BLaER1 (cell line): ENCODE data around the gene MAGI1.
A peak's percentile ranks its signal among the peaks of the same experiment; 100 is the strongest.

Source experiments
- H3K27ac ChIP-seq: shearing (Covaris generic); formaldehyde crosslinking; 2 replicates; pipeline ENCODE4 v1.8.1; 2022
- H3K27me3 ChIP-seq: shearing (Covaris generic); formaldehyde crosslinking; 2 replicates; pipeline ENCODE4 v1.8.1; 2022
- H3K36me3 ChIP-seq: shearing (Covaris generic); formaldehyde crosslinking; 2 replicates; pipeline ENCODE4 v1.8.1; 2022
- H3K4me1 ChIP-seq: shearing (Covaris generic); formaldehyde crosslinking; 2 replicates; pipeline ENCODE4 v1.8.1; 2022
- H3K4me2 ChIP-seq: shearing (Covaris generic); formaldehyde crosslinking; 2 replicates; pipeline ENCODE4 v1.8.1; 2022
- H3K4me3 ChIP-seq: shearing (Covaris generic); formaldehyde crosslinking; 2 replicates; pipeline ENCODE4 v1.8.1; 2022
- H3K9ac ChIP-seq: shearing (Covaris generic); formaldehyde crosslinking; 2 replicates; pipeline ENCODE4 v1.8.1; 2022
- H3K9me3 ChIP-seq: shearing (Covaris generic); formaldehyde crosslinking; 2 replicates; pipeline ENCODE4 v1.8.1; 2022
- H4K20me1 ChIP-seq: shearing (Covaris generic); formaldehyde crosslinking; 2 replicates; pipeline ENCODE4 v1.8.1; 2022
- Cebpa-rat ChIP-seq: shearing (Covaris generic); IDR thresholded peaks from 2 replicates; pipeline ENCODE4 v1.8.1; 2022

MAGI1 gene

DNA sequence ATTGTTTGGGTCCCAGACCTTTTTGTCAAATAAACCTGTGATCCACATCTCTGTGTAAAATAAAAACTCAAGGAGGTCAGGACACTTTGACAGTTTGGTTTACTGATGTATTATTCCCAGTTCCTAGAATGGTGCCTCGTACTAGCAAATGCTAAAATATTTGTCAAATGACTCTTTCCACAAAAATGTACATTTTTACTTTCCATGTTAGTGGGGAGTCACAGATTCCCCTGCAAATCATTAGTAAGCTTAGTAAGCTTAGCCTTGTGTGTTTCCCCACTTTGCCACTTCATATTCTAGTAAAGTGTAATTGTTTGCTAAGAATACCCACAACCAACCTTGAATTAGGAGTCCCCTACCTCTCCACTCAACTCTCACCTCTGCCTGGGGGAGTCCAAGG is 2.4 kb upstream of the MAGI1 start:
- H3K4me1 ChIP-seq = peaks cover 23% of the 10 kb centered on the region
- H3K36me3 ChIP-seq = no peaks in the 10 kb centered on the region
- H3K9ac ChIP-seq = no peak overlapping the region
- no peaks in the 10 kb centered on the region for H3K9me3 ChIP-seq
- no peak overlapping the region for H3K4me3 ChIP-seq
- peaks cover 9% of the 10 kb centered on the region; the same call in 1 of the 2 replicates for H4K20me1 ChIP-seq
- H3K27me3 ChIP-seq = peaks cover 8% of the 10 kb centered on the region
- no peak for TF ChIP-seq Cebpa-rat
- H3K4me2 ChIP-seq = no peak overlapping the region
- no peak overlapping the region for H3K27ac ChIP-seq

GRCh38 chr3:66039590-66039887 is 821 bp upstream of the MAGI1 start:
- Histone ChIP-seq H3K4me1 (peaks cover 35% of the 10 kb centered on the region), H3K9ac (peak overlapping the region; percentile 88), H3K9me3 (no peaks in the 10 kb centered on the region), H3K27ac (0 out of 2 replicates have a peak overlapping the region, but pooled peaks have one; percentile 50), H4K20me1 (peaks cover 14% of the 10 kb centered on the region; the same call in 1 of the 2 replicates), H3K4me2 (peak overlapping the region; percentile 77), H3K36me3 (no peaks in the 10 kb centered on the region), H3K4me3 (peak overlapping the region; percentile 83), H3K27me3 (peaks cover 8% of the 10 kb centered on the region)
- TF ChIP-seq Cebpa-rat = no peak

DNA sequence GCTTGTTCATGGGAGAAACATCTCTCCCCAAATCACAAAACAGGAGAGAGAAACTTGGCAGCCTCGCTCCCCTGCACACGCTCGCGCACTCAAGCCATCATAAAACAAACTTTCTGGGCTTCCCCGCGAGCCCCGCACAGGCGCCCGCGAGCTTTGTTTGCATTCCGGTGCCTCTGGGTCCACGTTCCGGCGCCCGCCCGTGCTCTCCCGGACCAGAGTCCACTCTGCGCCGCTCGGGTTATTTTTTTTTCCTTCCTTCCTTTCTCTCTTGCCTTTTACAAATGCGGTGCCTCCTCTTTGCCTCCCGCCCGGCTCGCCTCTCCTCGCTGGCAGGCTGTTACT is 363 bp downstream of the MAGI1 start:
- H3K9ac ChIP-seq = peak overlapping the region; percentile 88
- peak overlapping the region; percentile 83 for H3K4me3 ChIP-seq
- H3K36me3 ChIP-seq = no peaks in the 10 kb centered on the region
- H3K4me2 ChIP-seq = peak overlapping the region; percentile 90
- H3K27ac ChIP-seq = peak overlapping the region; percentile 79
- peaks cover 8% of the 10 kb centered on the region for H3K27me3 ChIP-seq
- peaks cover 35% of the 10 kb centered on the region for H3K4me1 ChIP-seq
- H4K20me1 ChIP-seq = peaks cover 14% of the 10 kb centered on the region; the same call in 1 of the 2 replicates
- no peak for TF ChIP-seq Cebpa-rat
- H3K9me3 ChIP-seq = no peaks in the 10 kb centered on the region

DNA sequence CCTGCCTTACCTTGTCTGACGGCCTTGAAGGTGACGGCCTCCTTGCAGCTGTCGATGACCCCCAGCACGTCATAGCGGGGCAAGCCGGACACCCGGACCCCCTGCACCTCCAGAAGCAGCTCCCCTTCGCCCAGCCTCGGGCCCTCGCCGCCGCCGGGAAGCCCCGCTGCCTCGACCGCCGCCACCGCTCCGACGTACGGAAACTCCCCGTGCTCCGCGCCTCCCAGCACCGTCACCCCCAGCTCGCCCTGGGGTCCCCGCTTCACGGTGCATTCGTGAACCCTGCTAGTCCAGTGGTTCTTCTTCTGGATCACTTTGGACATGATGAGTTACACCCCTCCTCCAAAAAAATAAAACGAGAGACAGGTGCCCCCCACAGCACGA is 740 bp downstream of the MAGI1 start:
- Histone ChIP-seq H3K36me3 (no peaks in the 10 kb centered on the region), H4K20me1 (peaks cover 14% of the 10 kb centered on the region; the same call in 1 of the 2 replicates), H3K9me3 (no peaks in the 10 kb centered on the region), H3K4me2 (peak overlapping the region; percentile 90), H3K27ac (peak overlapping the region; percentile 79), H3K9ac (peak overlapping the region; percentile 88), H3K4me3 (peak overlapping the region; percentile 83), H3K4me1 (peaks cover 35% of the 10 kb centered on the region), H3K27me3 (peaks cover 8% of the 10 kb centered on the region)
- TF ChIP-seq Cebpa-rat = no peak

GRCh38 chr3:66037330-66037985 is 1.3 kb downstream of the MAGI1 start:
- Histone ChIP-seq H3K9ac (peak overlapping the region; percentile 88), H3K27ac (peak overlapping the region; percentile 79), H3K9me3 (no peaks in the 10 kb centered on the region), H4K20me1 (peaks cover 14% of the 10 kb centered on the region; the same call in 1 of the 2 replicates), H3K4me1 (peaks cover 35% of the 10 kb centered on the region), H3K27me3 (peaks cover 8% of the 10 kb centered on the region), H3K4me2 (peak overlapping the region; percentile 90), H3K36me3 (no peaks in the 10 kb centered on the region), H3K4me3 (peak overlapping the region; percentile 83)
- TF ChIP-seq Cebpa-rat = no peak

DNA sequence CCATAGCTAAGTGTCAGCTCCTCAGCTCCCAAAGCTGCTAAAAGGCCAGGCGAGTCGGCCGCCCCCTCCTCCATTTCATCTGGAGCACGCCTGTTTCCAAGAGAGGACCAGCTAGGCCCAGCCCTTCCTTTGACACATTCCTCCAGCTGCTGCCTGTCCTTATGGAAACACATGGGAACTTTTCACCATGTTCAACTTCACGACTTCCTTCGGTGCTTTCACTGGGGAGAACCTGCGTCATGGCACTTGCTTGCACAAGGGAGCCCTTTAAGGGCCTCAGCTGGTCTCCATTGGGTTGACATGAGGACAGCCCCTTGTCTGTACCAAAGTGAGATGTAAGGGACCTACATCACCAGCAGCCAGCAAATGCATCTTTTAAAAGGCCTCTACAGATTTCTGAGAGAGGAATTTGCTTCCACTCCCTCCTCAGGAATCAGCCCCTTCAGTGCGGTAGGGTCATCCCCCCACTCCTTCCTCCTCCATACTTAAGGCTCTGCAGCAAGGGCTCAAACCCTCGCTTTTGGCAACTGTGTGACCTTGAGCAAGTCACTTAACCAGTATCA is 2.1 kb downstream of the MAGI1 start:
- Histone ChIP-seq H3K27ac (no peak overlapping the region), H3K4me2 (peak overlapping the region; percentile 90), H3K4me3 (peak overlapping the region; percentile 83), H4K20me1 (peaks cover 14% of the 10 kb centered on the region; the same call in 1 of the 2 replicates), H3K36me3 (no peaks in the 10 kb centered on the region), H3K9me3 (no peaks in the 10 kb centered on the region), H3K9ac (peak overlapping the region; percentile 21; the same call in 1 of the 2 replicates), H3K4me1 (peaks cover 35% of the 10 kb centered on the region), H3K27me3 (peaks cover 8% of the 10 kb centered on the region)
- no peak for TF ChIP-seq Cebpa-rat

DNA sequence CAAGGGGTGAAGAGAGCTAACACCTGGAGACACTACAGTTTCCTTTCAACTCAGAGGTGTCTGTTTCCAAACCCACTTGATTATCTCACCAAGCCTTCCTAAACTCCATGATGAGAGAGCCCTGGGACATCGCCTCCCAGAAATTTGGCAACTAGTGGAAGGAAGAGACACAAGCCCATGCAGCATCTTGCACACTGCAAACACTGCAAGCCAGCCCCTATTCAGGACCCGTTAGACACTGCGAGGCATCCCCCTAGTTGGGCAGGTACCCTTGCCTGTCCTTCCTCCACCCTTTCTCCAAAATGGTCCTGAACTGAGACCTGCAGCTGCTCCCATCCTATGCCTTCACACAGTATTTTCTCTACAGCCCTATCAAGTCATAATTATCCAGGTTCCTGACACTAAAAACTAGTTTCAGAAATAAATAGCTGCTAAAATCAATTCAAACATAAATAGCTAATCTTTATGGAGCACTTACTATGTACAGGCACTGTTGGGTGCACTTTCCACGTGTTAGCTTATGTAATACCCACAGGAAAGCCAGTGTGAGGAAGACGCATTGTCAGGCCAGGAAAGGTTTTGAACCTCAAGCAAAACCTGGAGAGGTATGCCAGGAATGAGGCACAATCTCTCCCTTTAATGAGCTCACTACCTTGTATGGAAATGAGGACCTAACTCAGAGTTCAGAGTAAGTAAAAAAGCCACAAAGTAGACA is 2.8 kb downstream of the MAGI1 start:
- peak overlapping the region; percentile 83 for H3K4me3 ChIP-seq
- no peak for TF ChIP-seq Cebpa-rat
- H3K27ac ChIP-seq = no peak overlapping the region
- H3K4me2 ChIP-seq = peak overlapping the region; percentile 90
- H3K9ac ChIP-seq = peak overlapping the region; percentile 21; the same call in 1 of the 2 replicates
- peaks cover 14% of the 10 kb centered on the region; the same call in 1 of the 2 replicates for H4K20me1 ChIP-seq
- H3K27me3 ChIP-seq = peaks cover 8% of the 10 kb centered on the region
- no peaks in the 10 kb centered on the region for H3K9me3 ChIP-seq
- H3K36me3 ChIP-seq = no peaks in the 10 kb centered on the region
- H3K4me1 ChIP-seq = peaks cover 35% of the 10 kb centered on the region

GRCh38 chr3:66033241-66034138 is 5.2 kb downstream of the MAGI1 start:
- TF ChIP-seq Cebpa-rat = no peak
- peaks cover 18% of the 10 kb centered on the region; the same call in 1 of the 2 replicates for H4K20me1 ChIP-seq
- H3K36me3 ChIP-seq = no peaks in the 10 kb centered on the region
- no peak overlapping the region for H3K4me2 ChIP-seq
- peaks cover 32% of the 10 kb centered on the region for H3K4me1 ChIP-seq
- H3K27ac ChIP-seq = no peak overlapping the region
- no peak overlapping the region for H3K9ac ChIP-seq
- no peaks in the 10 kb centered on the region for H3K27me3 ChIP-seq
- H3K4me3 ChIP-seq = no peak overlapping the region
- H3K9me3 ChIP-seq = no peaks in the 10 kb centered on the region

GRCh38 chr3:66031102-66031698 is 7.5 kb downstream of the MAGI1 start:
- Histone ChIP-seq H3K9ac (no peak overlapping the region), H4K20me1 (0 out of 2 replicates have a peak, but pooled peaks cover 17% of the 10 kb centered on the region), H3K4me2 (no peak overlapping the region), H3K27ac (no peak overlapping the region), H3K4me1 (peaks cover 30% of the 10 kb centered on the region), H3K27me3 (no peaks in the 10 kb centered on the region), H3K9me3 (no peaks in the 10 kb centered on the region), H3K36me3 (no peaks in the 10 kb centered on the region), H3K4me3 (no peak overlapping the region)
- TF ChIP-seq Cebpa-rat = no peak
